HT1080 (cell line): ENCODE results near the gene SNX13. TPM values are rescaled to one million over a fixed set of nuclear protein-coding genes. Genes with fewer than 3 reads are reported as not detected.

Source experiments
- DNase-seq: peaks from one replicate; pipeline ENCODE4 v3.0.0-alpha.2; 2015; ENCODE audit warnings: low read depth
- total RNA-seq: library from RNA; depleted of rRNA; stranded (reverse); fragments of >200 nt; shearing (Covaris generic); gene quantifications from 2 replicates; pipeline ENCODE4 v1.2.3, GENCODE V29; 2014

Gene SNX13
- total RNA-seq, 1 experiment from 2014 or later, result 19.1 TPM

- no peak for DNase-seq
Measured at GRCh38 chr7:17948526-17949238, 8.4 kb upstream of the SNX13 start.

GRCh38 chr7:17947620-17948019 is 7.3 kb upstream of the SNX13 start:
- DNase-seq, result no peak

- no peak for DNase-seq
Measured at GRCh38 chr7:17946591-17946990, 6.3 kb upstream of the SNX13 start.

- DNase-seq, result no peak
Measured at GRCh38 chr7:17944720-17945119, 4.4 kb upstream of the SNX13 start.

GRCh38 chr7:17943006-17943405 is 2.7 kb upstream of the SNX13 start:
- DNase-seq, result no peak

- no peak for DNase-seq
Measured at GRCh38 chr7:17942231-17942630, 1.9 kb upstream of the SNX13 start.

- no peak for DNase-seq
Measured at GRCh38 chr7:17940951-17941431, 697 bp upstream of the SNX13 start.

- DNase-seq, result peak; percentile 42
Measured at GRCh38 chr7:17939606-17940301, 540 bp downstream of the SNX13 start.

GRCh38 chr7:17939211-17939605 is 1.1 kb downstream of the SNX13 start:
- peak; percentile 52 for DNase-seq

- DNase-seq, result no peak
Measured at GRCh38 chr7:17937506-17938120, 2.7 kb downstream of the SNX13 start.

GRCh38 chr7:17936321-17936720 is 4.0 kb downstream of the SNX13 start:
- no peak for DNase-seq

- no peak for DNase-seq
Measured at GRCh38 chr7:17934612-17935240, 5.6 kb downstream of the SNX13 start.

- no peak for DNase-seq
Measured at GRCh38 chr7:17934094-17934493, 6.2 kb downstream of the SNX13 start.

- no peak for DNase-seq
Measured at GRCh38 chr7:17932770-17933169, 7.5 kb downstream of the SNX13 start.

GRCh38 chr7:17931069-17931468 is 9.2 kb downstream of the SNX13 start:
- no peak for DNase-seq

- DNase-seq, result no peak
Measured at GRCh38 chr7:17930546-17930945, 9.7 kb downstream of the SNX13 start.

- no peak for DNase-seq
Measured at GRCh38 chr7:17929647-17930395, 10.5 kb downstream of the SNX13 start.

GRCh38 chr7:17928055-17928454 is 12.2 kb downstream of the SNX13 start:
- no peak for DNase-seq

- no peak for DNase-seq
Measured at GRCh38 chr7:17921857-17922416, 18.4 kb downstream of the SNX13 start.

GRCh38 chr7:17917842-17918241 is 22.5 kb downstream of the SNX13 start:
- DNase-seq, result no peak

GRCh38 chr7:17916786-17917185 is 23.5 kb downstream of the SNX13 start:
- DNase-seq, result no peak
